Smooth muscle cell (in vitro differentiated cells): ENCODE measurements around the gene P2RX3. TPM values are rescaled to one million over a fixed set of nuclear protein-coding genes. Genes with fewer than 3 reads are reported as not detected.

ENCODE experiments used
- DNase-seq: peaks from one replicate; lab custom pipeline; 2025; ENCODE audit not compliant: unreplicated experiment; lab: John Stamatoyannopoulos, UW
- H2AFZ ChIP-seq: fragments of 200-600 bp; sonication (generic); 2 replicates; pipeline ENCODE4 v1.6.0; 2016; ENCODE audit warnings: antibody characterized with exemption, low read depth, mild to moderate bottlenecking
- H3F3A ChIP-seq: fragments of 200-600 bp; sonication (generic); 2 replicates; pipeline ENCODE4 v1.6.0; 2017; ENCODE audit warnings: antibody characterized with exemption, low read depth
- H3K27ac ChIP-seq: fragments of 200-600 bp; sonication (generic); 2 replicates; pipeline ENCODE4 v1.5.1; 2016; ENCODE audit warnings: low read depth, mild to moderate bottlenecking
- H3K27me3 ChIP-seq: fragments of 200-600 bp; sonication (generic); 2 replicates; pipeline ENCODE4 v1.6.1; 2016; ENCODE audit warnings: low read depth, mild to moderate bottlenecking
- H3K36me3 ChIP-seq: fragments of 200-600 bp; sonication (generic); 2 replicates; pipeline ENCODE4 v1.5.1; 2016; ENCODE audit warnings: low read depth
- H3K4me1 ChIP-seq: fragments of 200-600 bp; sonication (generic); 2 replicates; pipeline ENCODE4 v1.5.1; 2016; ENCODE audit warnings: low read depth
- H3K4me2 ChIP-seq: fragments of 200-600 bp; sonication (generic); 2 replicates; pipeline ENCODE4 v1.6.0; 2016; ENCODE audit warnings: mild to moderate bottlenecking
- H3K4me3 ChIP-seq: fragments of 200-600 bp; sonication (generic); 2 replicates; pipeline ENCODE4 v1.5.1; 2016; ENCODE audit warnings: mild to moderate bottlenecking
- H3K79me2 ChIP-seq: fragments of 200-600 bp; sonication (generic); 2 replicates; pipeline ENCODE4 v1.6.0; 2016; ENCODE audit warnings: low read depth, mild to moderate bottlenecking
- H3K9ac ChIP-seq: fragments of 200-600 bp; sonication (generic); 2 replicates; pipeline ENCODE4 v1.6.0; 2016; ENCODE audit warnings: low read depth
- H3K9me3 ChIP-seq: fragments of 200-600 bp; sonication (generic); replicated peaks from 2 replicates; pipeline ENCODE4 v1.5.1; 2016; ENCODE audit warnings: low read depth
- H4K20me1 ChIP-seq: fragments of 200-600 bp; sonication (generic); 2 replicates; pipeline ENCODE4 v1.6.0; 2016; ENCODE audit warnings: low read depth
- CTCF ChIP-seq: fragments of 200-600 bp; sonication (generic); IDR thresholded peaks from 2 replicates; pipeline ENCODE4 v1.5.1; 2017; ENCODE audit warnings: borderline replicate concordance, mild to moderate bottlenecking, antibody characterized with exemption; ENCODE audit not compliant: insufficient read depth, poor library complexity, severe bottlenecking
- WGBS: methylation state at CpG from one replicate; pipeline ENCODE4 v1.1.7; 2016; ENCODE audit warnings: low lambda C conversion rate; 5-methylcytosine and 5-hydroxymethylcytosine counted together
- polyA plus RNA-seq: library from polyadenylated mRNA; unstranded; fragments of >200 nt; fragmentation: Nextera tagmentation; extraction: Ambion mirVana; gene quantifications from 2 replicates; pipeline ENCODE4 v1.2.1, GENCODE V29; 2016
- total RNA-seq: library from RNA; depleted of rRNA; stranded (reverse); fragments of >200 nt; gene quantifications from 2 replicates; pipeline ENCODE4 v1.2.3, GENCODE V29; 2014

Gene P2RX3
- total and polyA plus RNA-seq, 2 experiments from 2014 or later, result 0.19 TPM; not detected in 1

DNA sequence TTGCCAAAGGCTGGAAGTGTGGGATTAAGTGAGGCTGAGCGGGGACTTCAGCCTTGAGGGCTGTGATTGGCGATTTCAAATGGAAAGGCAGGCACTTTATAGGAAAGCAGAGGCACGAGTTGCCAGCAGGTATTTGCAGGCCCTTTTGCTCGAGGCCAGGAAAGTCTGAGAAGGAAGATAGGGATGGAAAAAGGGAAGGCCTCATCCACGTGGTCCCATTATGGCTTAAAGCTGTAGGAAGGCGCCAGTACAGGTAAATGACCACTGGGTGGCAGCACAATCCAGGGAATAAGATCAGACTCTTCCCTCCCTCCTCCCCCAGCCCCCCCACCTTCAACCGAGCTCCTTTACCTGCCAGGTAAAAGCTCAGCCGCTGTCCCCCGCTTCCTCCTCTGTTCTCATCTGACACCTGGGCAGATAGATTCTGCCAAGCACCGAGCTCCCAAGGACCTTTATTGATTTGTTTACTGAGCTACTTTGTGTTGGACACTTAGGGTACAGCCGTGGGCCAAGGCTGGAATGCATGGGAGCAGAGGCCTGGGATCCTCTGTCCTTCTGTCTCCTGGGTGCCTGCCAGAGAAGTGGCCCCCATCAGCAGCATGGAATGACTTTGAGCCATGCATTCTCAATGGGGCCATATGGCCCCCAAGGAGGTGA lies 7.5 kb downstream of the P2RX3 start:
- DNase-seq, result peak; percentile 8
- Histone ChIP-seq H3K9me3 (no peaks in the 10 kb centered on the region), H3K4me2 (no peak overlapping the region), H3F3A (no peaks in the 10 kb centered on the region), H3K4me1 (peaks cover 10% of the 10 kb centered on the region), H3K36me3 (no peaks in the 10 kb centered on the region), H3K79me2 (no peaks in the 10 kb centered on the region), H3K4me3 (no peak overlapping the region), H4K20me1 (no peaks in the 10 kb centered on the region), H3K27ac (no peak overlapping the region), H2AFZ (no peak overlapping the region), H3K27me3 (no peaks in the 10 kb centered on the region), H3K9ac (no peak overlapping the region)
- WGBS, result 22% methylated on average over 11 of the region's 11 CpGs
- peak; percentile 82 for TF ChIP-seq CTCF

DNA sequence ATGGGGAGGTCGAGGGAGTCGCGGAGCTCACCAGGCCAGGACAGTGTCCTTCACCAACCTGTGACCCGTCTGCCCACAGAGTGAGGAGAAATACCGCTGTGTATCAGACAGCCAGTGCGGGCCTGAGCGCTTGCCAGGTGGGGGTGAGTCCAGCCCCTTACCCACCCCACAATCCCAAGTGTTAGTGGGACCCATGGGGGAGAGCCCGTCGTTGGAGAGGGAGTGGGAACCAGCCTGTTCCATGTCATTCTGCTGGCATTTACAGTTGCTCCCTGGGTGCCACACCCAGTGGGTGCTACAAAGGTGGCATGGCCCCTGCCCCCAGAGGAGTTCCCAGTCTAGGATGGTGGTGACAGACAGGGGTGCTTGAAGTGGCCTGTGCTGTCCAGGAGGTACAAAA lies 9.2 kb downstream of the P2RX3 start:
- TF ChIP-seq CTCF, result no peak

GRCh38 chr11:57348052-57348451 lies 9.9 kb downstream of the P2RX3 start:
- Histone ChIP-seq H3K27ac (no peak overlapping the region), H3K4me3 (no peak overlapping the region), H3K27me3 (no peaks in the 10 kb centered on the region), H3K9me3 (no peaks in the 10 kb centered on the region), H4K20me1 (no peaks in the 10 kb centered on the region), H3K79me2 (no peaks in the 10 kb centered on the region), H3K4me1 (peaks cover 13% of the 10 kb centered on the region), H3K36me3 (no peaks in the 10 kb centered on the region), H3F3A (no peaks in the 10 kb centered on the region), H3K9ac (no peak overlapping the region), H3K4me2 (no peak overlapping the region), H2AFZ (no peak overlapping the region)
- no peak for TF ChIP-seq CTCF
- no peak for DNase-seq
- WGBS, result 91% methylated on average over 7 of the region's 7 CpGs

More for the DNA sequence above, 9.2 kb downstream of the P2RX3 start:
- no peak overlapping the region for H3K4me2 ChIP-seq
- H3K36me3 ChIP-seq, result no peaks in the 10 kb centered on the region
- no peaks in the 10 kb centered on the region for H3K79me2 ChIP-seq
- no peaks in the 10 kb centered on the region for H3K27me3 ChIP-seq
- no peaks in the 10 kb centered on the region for H4K20me1 ChIP-seq
- no peaks in the 10 kb centered on the region for H3F3A ChIP-seq
- H2AFZ ChIP-seq, result no peak overlapping the region
- H3K4me1 ChIP-seq, result peaks cover 10% of the 10 kb centered on the region
- no peak overlapping the region for H3K4me3 ChIP-seq
- no peaks in the 10 kb centered on the region for H3K9me3 ChIP-seq
- no peak overlapping the region for H3K27ac ChIP-seq
- WGBS, result 94% methylated on average over 9 of the region's 9 CpGs
- H3K9ac ChIP-seq, result no peak overlapping the region
- DNase-seq, result no peak
